Measurements from ENCODE around the gene SIGLEC12. TPM values are rescaled to one million over a fixed set of nuclear protein-coding genes. Genes with fewer than 3 reads are reported as not detected.

The SIGLEC12 gene
- total and polyA plus RNA-seq, 2 of the 13 experiments (the other 11 are each of a cell fraction or from before 2014, with no cell fraction given): not detected

DNA sequence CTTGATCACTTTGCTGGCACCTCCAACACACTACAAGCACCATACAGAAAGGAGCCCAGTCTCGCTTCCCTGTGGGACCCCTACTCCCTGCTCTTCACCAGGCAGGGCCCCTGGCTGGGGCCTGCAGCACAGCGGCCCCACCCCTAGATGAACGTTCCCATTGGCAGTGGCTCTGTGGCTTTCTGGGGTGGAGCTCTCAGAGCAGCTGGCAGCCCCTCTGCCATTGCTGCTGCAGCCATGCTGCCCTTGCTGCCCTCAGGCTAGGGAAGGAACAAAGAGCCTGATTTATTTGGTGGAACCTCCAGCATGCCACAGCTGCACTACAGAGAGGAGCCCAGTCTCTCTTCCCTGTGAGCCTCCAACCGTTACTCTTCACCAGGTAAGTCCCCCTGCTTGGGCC lies 24.1 kb upstream of the SIGLEC12 start:
- FAIRE-seq: no peak
- POLR2A ChIA-PET: no interaction called here

More for the DNA sequence above, 24.1 kb upstream of the SIGLEC12 start:
- Histone ChIP-seq H3K4me2 (ENCODE audit: low read depth, low read length) (no peak overlapping the region), H2AFZ (ENCODE audit: low read length) (no peak overlapping the region), H3K9ac (ENCODE audit: insufficient read depth, low read depth, low read length) (no peak overlapping the region), H3K4me1 (ENCODE audit: insufficient read depth, low read length) (no peaks in the 10 kb centered on the region), H3K27me3 (ENCODE audit: control insufficient read depth in 1 of 2, insufficient read depth in 2 of 2, low read length in 2 of 2) (no peaks in the 10 kb centered on the region; a peak in 2 of 5 replicates), H3K9me3 (ENCODE audit: low read length) (no peaks in the 10 kb centered on the region), H3K79me2 (ENCODE audit: insufficient read depth, low read length) (no peaks in the 10 kb centered on the region), H3K36me3 (replicated peaks in 1 of 2; ENCODE audit: control insufficient read depth in 1 of 2, insufficient read depth in 2 of 2, low read length in 2 of 2) (no peaks in the 10 kb centered on the region), H3K4me3 (replicated peaks in 1 of 3; ENCODE audit: insufficient read depth in 1 of 3, low read depth in 2 of 3, low read length in 3 of 3) (no peak overlapping the region), H3K27ac (ENCODE audit: extremely low read length, insufficient read depth, low read length) (no peak overlapping the region), H4K20me1 (ENCODE audit: insufficient read depth, low read length) (no peaks in the 10 kb centered on the region)
- DNase-seq (ENCODE audit: low spot score) (no peak), ATAC-seq (no peak)
- BruUV-seq (replicated peaks): no TSS peak
- intact Hi-C loops (cut with micrococcal nuclease; ENCODE audit: unreplicated experiment) (no loop called here), in situ Hi-C loops (cut with HindIII; ENCODE audit: extremely low pct_ligation_motif_present, low pct_unique_long_range_greater_than_20kb) (no loop called here)
- TF ChIP-seq, protein P1, sequence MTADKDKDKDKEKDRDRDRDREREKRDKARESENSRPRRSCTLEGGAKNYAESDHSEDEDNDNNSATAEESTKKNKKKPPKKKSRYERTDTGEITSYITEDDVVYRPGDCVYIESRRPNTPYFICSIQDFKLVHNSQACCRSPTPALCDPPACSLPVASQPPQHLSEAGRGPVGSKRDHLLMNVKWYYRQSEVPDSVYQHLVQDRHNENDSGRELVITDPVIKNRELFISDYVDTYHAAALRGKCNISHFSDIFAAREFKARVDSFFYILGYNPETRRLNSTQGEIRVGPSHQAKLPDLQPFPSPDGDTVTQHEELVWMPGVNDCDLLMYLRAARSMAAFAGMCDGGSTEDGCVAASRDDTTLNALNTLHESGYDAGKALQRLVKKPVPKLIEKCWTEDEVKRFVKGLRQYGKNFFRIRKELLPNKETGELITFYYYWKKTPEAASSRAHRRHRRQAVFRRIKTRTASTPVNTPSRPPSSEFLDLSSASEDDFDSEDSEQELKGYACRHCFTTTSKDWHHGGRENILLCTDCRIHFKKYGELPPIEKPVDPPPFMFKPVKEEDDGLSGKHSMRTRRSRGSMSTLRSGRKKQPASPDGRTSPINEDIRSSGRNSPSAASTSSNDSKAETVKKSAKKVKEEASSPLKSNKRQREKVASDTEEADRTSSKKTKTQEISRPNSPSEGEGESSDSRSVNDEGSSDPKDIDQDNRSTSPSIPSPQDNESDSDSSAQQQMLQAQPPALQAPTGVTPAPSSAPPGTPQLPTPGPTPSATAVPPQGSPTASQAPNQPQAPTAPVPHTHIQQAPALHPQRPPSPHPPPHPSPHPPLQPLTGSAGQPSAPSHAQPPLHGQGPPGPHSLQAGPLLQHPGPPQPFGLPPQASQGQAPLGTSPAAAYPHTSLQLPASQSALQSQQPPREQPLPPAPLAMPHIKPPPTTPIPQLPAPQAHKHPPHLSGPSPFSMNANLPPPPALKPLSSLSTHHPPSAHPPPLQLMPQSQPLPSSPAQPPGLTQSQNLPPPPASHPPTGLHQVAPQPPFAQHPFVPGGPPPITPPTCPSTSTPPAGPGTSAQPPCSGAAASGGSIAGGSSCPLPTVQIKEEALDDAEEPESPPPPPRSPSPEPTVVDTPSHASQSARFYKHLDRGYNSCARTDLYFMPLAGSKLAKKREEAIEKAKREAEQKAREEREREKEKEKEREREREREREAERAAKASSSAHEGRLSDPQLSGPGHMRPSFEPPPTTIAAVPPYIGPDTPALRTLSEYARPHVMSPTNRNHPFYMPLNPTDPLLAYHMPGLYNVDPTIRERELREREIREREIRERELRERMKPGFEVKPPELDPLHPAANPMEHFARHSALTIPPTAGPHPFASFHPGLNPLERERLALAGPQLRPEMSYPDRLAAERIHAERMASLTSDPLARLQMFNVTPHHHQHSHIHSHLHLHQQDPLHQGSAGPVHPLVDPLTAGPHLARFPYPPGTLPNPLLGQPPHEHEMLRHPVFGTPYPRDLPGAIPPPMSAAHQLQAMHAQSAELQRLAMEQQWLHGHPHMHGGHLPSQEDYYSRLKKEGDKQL (CRISPR knock-in tag; IDR thresholded peaks at IDR 0.05; ENCODE audit: low read depth): no peak
- TF ChIP-seq ZNF296 (CRISPR knock-in tag; conservative IDR thresholded peaks at IDR 0.05): no peak
- TF ChIP-seq ZNF143 (CRISPR knock-in tag; IDR thresholded peaks at IDR 0.05): no peak
- TF ChIP-seq PHF21A (CRISPR knock-in tag; IDR thresholded peaks at IDR 0.05): no peak
- TF ChIP-seq ZNF549 (CRISPR knock-in tag; IDR thresholded peaks at IDR 0.05): no peak
- WGBS (ENCODE audit: low lambda C conversion rate): 0% methylated on average over 4 of the region's 4 CpGs
- CTCF ChIA-PET (ENCODE audit: low intra/inter-chr PET ratio, low total read pairs): no interaction called here

All from HepG2 (cell line).